MM.1S (cell line): ENCODE data around the gene CNN3.
A peak's percentile ranks its signal among the peaks of the same experiment; 100 is the strongest.

Experiments
- DNase-seq: peaks from one replicate; pipeline ENCODE4 v3.0.0-alpha.2; 2015
- H2AFZ ChIP-seq: fragments of 300-600 bp; sonication (generic); 2 replicates; pipeline ENCODE4 v1.6.0; 2016; ENCODE audit warnings: antibody characterized with exemption, low read length
- H3F3A ChIP-seq: fragments of 300-600 bp; sonication (generic); 2 replicates; pipeline ENCODE4 v1.6.1; 2016; ENCODE audit warnings: mild to moderate bottlenecking, antibody characterized with exemption, low read length, moderate library complexity, mixed read lengths; ENCODE audit not compliant: insufficient read depth
- H3K27ac ChIP-seq: fragments of 300-600 bp; sonication (generic); 2 replicates; pipeline ENCODE4 v1.5.1; 2016; ENCODE audit warnings: mild to moderate bottlenecking, low read length
- H3K27me3 ChIP-seq: fragments of 300-600 bp; sonication (generic); replicated peaks from 2 replicates; pipeline ENCODE4 v1.6.0; 2016; ENCODE audit warnings: low read length; ENCODE audit not compliant: insufficient read depth
- H3K36me3 ChIP-seq: fragments of 300-600 bp; sonication (generic); replicated peaks from 2 replicates; pipeline ENCODE4 v1.6.1; 2016; ENCODE audit warnings: mild to moderate bottlenecking, low read length, mixed read lengths; ENCODE audit not compliant: insufficient read depth
- H3K4me1 ChIP-seq: fragments of 300-600 bp; sonication (generic); 2 replicates; pipeline ENCODE4 v1.6.1; 2016; ENCODE audit warnings: low read length, mixed read lengths
- H3K4me2 ChIP-seq: fragments of 300-600 bp; sonication (generic); 2 replicates; pipeline ENCODE4 v1.6.0; 2016; ENCODE audit warnings: low read depth, low read length
- H3K4me3 ChIP-seq: fragments of 300-600 bp; sonication (generic); 2 replicates; pipeline ENCODE4 v1.5.1; 2016; ENCODE audit warnings: low read length, mixed read lengths
- H3K79me2 ChIP-seq: fragments of 300-600 bp; sonication (generic); 2 replicates; pipeline ENCODE4 v1.6.1; 2016; ENCODE audit warnings: mixed run types, low read length, mixed read lengths
- H3K9ac ChIP-seq: fragments of 300-600 bp; sonication (generic); 2 replicates; pipeline ENCODE4 v1.6.1; 2016; ENCODE audit warnings: low read length, mixed read lengths
- H3K9me2 ChIP-seq: fragments of 300-600 bp; sonication (generic); replicated peaks from 2 replicates; pipeline ENCODE4 v1.6.1; 2016; ENCODE audit warnings: mild to moderate bottlenecking, low read length, mixed read lengths; ENCODE audit not compliant: insufficient read depth
- H3K9me3 ChIP-seq: fragments of 300-600 bp; sonication (generic); replicated peaks from 2 replicates; pipeline ENCODE4 v1.6.1; 2016; ENCODE audit warnings: mild to moderate bottlenecking, low read length, mixed read lengths; ENCODE audit not compliant: insufficient read depth
- H4K20me1 ChIP-seq: fragments of 300-600 bp; sonication (generic); 2 replicates; pipeline ENCODE4 v1.6.1; 2016; ENCODE audit warnings: mild to moderate bottlenecking, low read length, moderate library complexity, mixed read lengths; ENCODE audit not compliant: insufficient read depth
- CTCF ChIP-seq: fragments of 300-600 bp; sonication (generic); IDR thresholded peaks from 2 replicates; pipeline ENCODE4 v1.5.1; 2016; ENCODE audit warnings: antibody characterized with exemption, low read length, mixed read lengths
- EZH2 ChIP-seq: fragments of 300-600 bp; sonication (generic); optimal IDR thresholded peaks from 2 replicates; pipeline ENCODE3; 2017; ENCODE audit warnings: low read depth, mild to moderate bottlenecking, antibody characterized with exemption, low read length, mixed read lengths
- EZH2phosphoT487 ChIP-seq: fragments of 300-600 bp; sonication (generic); IDR thresholded peaks from 2 replicates; pipeline ENCODE4 v1.6.1; 2018; ENCODE audit warnings: antibody characterized with exemption, low read length

CNN3 gene

GRCh38 chr1:94925004-94925403, 1.9 kb downstream of the CNN3 start:
- TF ChIP-seq EZH2phosphoT487 (no peak), CTCF (no peak), EZH2 (no peak)
- H3K27me3 ChIP-seq, result no peaks in the 10 kb centered on the region
- no peaks in the 10 kb centered on the region for H3K79me2 ChIP-seq

GRCh38 chr1:94922761-94923331, 4.1 kb downstream of the CNN3 start:
- H3K79me2 ChIP-seq, result no peaks in the 10 kb centered on the region
- no peaks in the 10 kb centered on the region for H3K36me3 ChIP-seq
- no peaks in the 10 kb centered on the region for H3K4me1 ChIP-seq
- H3K27me3 ChIP-seq, result no peaks in the 10 kb centered on the region
- peak overlapping the region; percentile 69 for H2AFZ ChIP-seq
- peak overlapping the region; percentile 25; the same call in 1 of the 2 replicates for H3K9ac ChIP-seq
- no peaks in the 10 kb centered on the region for H4K20me1 ChIP-seq
- H3F3A ChIP-seq, result no peaks in the 10 kb centered on the region
- peak overlapping the region; percentile 46; the same call in 1 of the 2 replicates for H3K4me3 ChIP-seq
- H3K9me2 ChIP-seq, result no peaks in the 10 kb centered on the region
- no peaks in the 10 kb centered on the region for H3K9me3 ChIP-seq
- H3K4me2 ChIP-seq, result peak overlapping the region; percentile 54
- H3K27ac ChIP-seq, result no peak overlapping the region
- peak; percentile 8 for DNase-seq
- TF ChIP-seq EZH2phosphoT487, result no peak
- TF ChIP-seq CTCF, result no peak
- no peak for TF ChIP-seq EZH2

More at GRCh38 chr1:94925004-94925403, 1.9 kb downstream of the CNN3 start:
- Histone ChIP-seq H3K36me3 (no peaks in the 10 kb centered on the region), H3K4me1 (no peaks in the 10 kb centered on the region), H3K4me2 (no peak overlapping the region), H3K9ac (no peak overlapping the region), H3K4me3 (no peak overlapping the region), H4K20me1 (no peaks in the 10 kb centered on the region), H2AFZ (no peak overlapping the region), H3K9me3 (no peaks in the 10 kb centered on the region), H3K9me2 (no peaks in the 10 kb centered on the region), H3K27ac (no peak overlapping the region), H3F3A (no peaks in the 10 kb centered on the region)
- no peak for DNase-seq

GRCh38 chr1:94921977-94922376, 4.9 kb downstream of the CNN3 start:
- no peak overlapping the region for H3K27ac ChIP-seq

More at GRCh38 chr1:94921977-94922376, 4.9 kb downstream of the CNN3 start:
- Histone ChIP-seq H3K4me1 (no peaks in the 10 kb centered on the region), H4K20me1 (no peaks in the 10 kb centered on the region), H3F3A (no peaks in the 10 kb centered on the region), H3K27me3 (no peaks in the 10 kb centered on the region), H3K9me2 (no peaks in the 10 kb centered on the region), H3K4me3 (no peak overlapping the region), H3K9ac (no peak overlapping the region), H3K36me3 (no peaks in the 10 kb centered on the region), H2AFZ (no peak overlapping the region), H3K79me2 (no peaks in the 10 kb centered on the region), H3K9me3 (no peaks in the 10 kb centered on the region), H3K4me2 (no peak overlapping the region)
- no peak for DNase-seq
- TF ChIP-seq EZH2 (no peak), CTCF (no peak), EZH2phosphoT487 (no peak)
